HCT116 (cell line): ENCODE data around the gene FAH. TPM values are rescaled to one million over a fixed set of nuclear protein-coding genes. Genes with fewer than 3 reads are reported as not detected.

Experiments used
- ATAC-seq: fragments of 200-7000 bp; cut with Tn5 transposase; 2 replicates; pipeline ENCODE4 v1.9.1; 2020; ENCODE audit warnings: mild to moderate bottlenecking, moderate library complexity
- BruUV-seq: library from RNA; stranded (reverse); fragments of 400-500 nt; replicated peaks from 2 replicates; lab custom pipeline; 2021; lab: Mats Ljungman, UMichigan
- CTCF ChIA-PET: fragments of 300-600 bp; sonication (Branson Sonifier 250); formaldehyde crosslinking; loops from one replicate; lab custom pipeline; 2021; ENCODE audit warnings: antibody characterized with exemption; lab: Charles Lee
- POLR2A ChIA-PET: fragments of 300-600, 350-600 bp; sonication (Branson Sonifier 250); formaldehyde crosslinking; loops from one replicate; lab custom pipeline; 2021; ENCODE audit warnings: antibody characterized with exemption; lab: Charles Lee
- RAD21 ChIA-PET, 2 experiments: fragments of 300-600 bp; sonication (Branson Sonifier 250); formaldehyde crosslinking; loops; one replicate each; lab custom pipeline; 2023; ENCODE audit warnings: low total read pairs in 2 of 2; ENCODE audit not compliant: uncharacterized antibody in 2 of 2, unreplicated experiment in 2 of 2, low non-redundant PET in 1 of 2; lab: Charles Lee
- DNase-seq: peaks from one replicate; pipeline ENCODE4 v3.0.0-alpha.2; 2010; ENCODE audit warnings: low read depth, low spot score
- H2AFZ ChIP-seq: fragments of 200-600 bp; shearing (Covaris generic), sonication (generic); 2 replicates; pipeline ENCODE4 v1.6.1; 2017; ENCODE audit warnings: low read depth, mixed run types, mixed read lengths, antibody characterized with exemption, low read length; ENCODE audit not compliant: poor library complexity, severe bottlenecking
- H3K27ac ChIP-seq: 2 replicates; pipeline ENCODE4 v1.5.1; 2012; ENCODE audit warnings: low read depth, low read length
- H3K27me3 ChIP-seq: fragments of 200-600 bp; sonication (generic); 2 replicates; pipeline ENCODE4 v1.6.1; 2016; ENCODE audit warnings: mixed run types, low read length, mixed read lengths; ENCODE audit not compliant: insufficient read depth
- H3K36me3 ChIP-seq, 2 experiments: fragments of 200-500 bp in 1 of 2; fragments of 200-600 bp in 1 of 2; sonication (Bioruptor generic) in 1 of 2; sonication (generic) in 1 of 2; 2 replicates each; pipeline versions ENCODE4 v1.5.1 to v1.6.1; 2014 to 2016; ENCODE audit warnings: low read length in 2 of 2, inconsistent platforms in 1 of 2, mixed read lengths in 1 of 2, mixed run types in 1 of 2; ENCODE audit not compliant: insufficient read depth in 2 of 2, control insufficient read depth in 1 of 2
- H3K4me1 ChIP-seq, 2 experiments: fragments of 200-600 bp in 1 of 2; sonication (generic) in 1 of 2; 2 replicates each; pipeline versions ENCODE4 v1.5.1 to v1.6.1; 2012 to 2017; ENCODE audit warnings: low read length in 2 of 2, inconsistent platforms in 1 of 2, mild to moderate bottlenecking in 1 of 2, mixed read lengths in 1 of 2, mixed run types in 1 of 2, moderate library complexity in 1 of 2; ENCODE audit not compliant: insufficient read depth in 2 of 2, control insufficient read depth in 1 of 2
- H3K4me2 ChIP-seq: fragments of 200-600 bp; sonication (generic); 2 replicates; pipeline ENCODE4 v1.6.1; 2017; ENCODE audit warnings: mixed run types, low read length, mixed read lengths
- H3K4me3 ChIP-seq, 2 experiments: fragments of 200-600 bp in 1 of 2; sonication (generic) in 1 of 2; replicated peaks in 1 of 2; 2 replicates each; pipeline ENCODE4 v1.5.1; 2011 to 2016; ENCODE audit warnings: low read length in 2 of 2, control low read depth in 1 of 2, low read depth in 1 of 2, mild to moderate bottlenecking in 1 of 2, mixed read lengths in 1 of 2, mixed run types in 1 of 2
- H3K79me2 ChIP-seq: fragments of 200-600 bp; sonication (generic); 2 replicates; pipeline ENCODE4 v1.6.1; 2017; ENCODE audit warnings: mild to moderate bottlenecking, mixed run types, low read length, moderate library complexity, mixed read lengths; ENCODE audit not compliant: insufficient read depth
- H3K9ac ChIP-seq: fragments of 200-600 bp; sonication (generic); 2 replicates; pipeline ENCODE4 v1.6.1; 2016; ENCODE audit warnings: low read length, mixed read lengths
- H3K9me2 ChIP-seq: fragments of 200-600 bp; sonication (generic), shearing (Covaris generic); 2 replicates; pipeline ENCODE4 v1.6.1; 2017; ENCODE audit warnings: mixed run types, mild to moderate bottlenecking, moderate library complexity; ENCODE audit not compliant: insufficient read depth
- H3K9me3 ChIP-seq, 2 experiments: fragments of 200-500 bp in 1 of 2; fragments of 200-600 bp in 1 of 2; sonication (Bioruptor generic) in 1 of 2; sonication (generic) in 1 of 2; 2 replicates each; pipeline ENCODE4 v1.6.1; 2014 to 2017; ENCODE audit warnings: low read length in 2 of 2, mixed read lengths in 2 of 2, inconsistent platforms in 1 of 2, low read depth in 1 of 2, mild to moderate bottlenecking in 1 of 2, mixed run types in 1 of 2, moderate library complexity in 1 of 2; ENCODE audit not compliant: control insufficient read depth in 1 of 2, insufficient read depth in 1 of 2
- H4K20me1 ChIP-seq: fragments of 200-600 bp; sonication (generic), shearing (Covaris generic); 2 replicates; pipeline ENCODE4 v1.6.1; 2017; ENCODE audit warnings: mixed run types, mild to moderate bottlenecking, moderate library complexity; ENCODE audit not compliant: insufficient read depth
- ATF3 ChIP-seq: IDR thresholded peaks from 2 replicates; pipeline ENCODE4 v1.6.1; 2012
- CTCF ChIP-seq, 3 experiments: fragments of 200-600 bp in 1 of 3; sonication (generic) in 1 of 3; IDR thresholded peaks in 2 of 3; conservative IDR thresholded peaks in 1 of 3; 2 replicates each; pipeline ENCODE4 v1.5.1; 2012 to 2017; ENCODE audit warnings: low read depth in 2 of 3, low read length in 2 of 3, antibody characterized with exemption in 1 of 3, borderline replicate concordance in 1 of 3, control low read depth in 1 of 3, mild to moderate bottlenecking in 1 of 3, mixed read lengths in 1 of 3, mixed run types in 1 of 3, moderate library complexity in 1 of 3; ENCODE audit not compliant: insufficient read depth in 1 of 3
- ELF1 ChIP-seq: IDR thresholded peaks from 2 replicates; pipeline ENCODE4 v1.6.1; 2012; ENCODE audit warnings: low read depth, borderline replicate concordance
- EZH2 ChIP-seq: fragments of 200-600 bp; sonication (generic); IDR thresholded peaks from 2 replicates; pipeline ENCODE4 v1.6.1; 2017; ENCODE audit warnings: antibody characterized with exemption, mixed run types
- FOSL1 ChIP-seq: IDR thresholded peaks from 2 replicates; pipeline ENCODE4 v1.6.1; 2012; ENCODE audit warnings: low read depth
- RAD21 ChIP-seq: IDR thresholded peaks from 2 replicates; pipeline ENCODE4 v1.6.1; 2012; ENCODE audit warnings: low read depth, mild to moderate bottlenecking
- SIN3A ChIP-seq: IDR thresholded peaks from 2 replicates; pipeline ENCODE4 v1.6.1; 2012; ENCODE audit warnings: low read depth
- ZFX ChIP-seq: fragments of 450-650 bp; IDR thresholded peaks from 2 replicates; pipeline ENCODE4 v1.6.1; 2017
- ZNF274 ChIP-seq: fragments of 200-500 bp; sonication (Bioruptor generic); IDR thresholded peaks from 2 replicates; pipeline ENCODE4 v1.6.1; 2014; ENCODE audit warnings: mild to moderate bottlenecking, low read depth, low read length, inconsistent platforms
- intact Hi-C: fragments of 100-400 bp; cut with micrococcal nuclease; formaldehyde crosslinking; loops from 2 replicates; pipeline ENCODE4 v1.10.0; 2022
- total RNA-seq: library from RNA; stranded (reverse); gene quantifications from one replicate; pipeline ENCODE4 v1.2.1, GENCODE V29; 2021; ENCODE audit not compliant: unreplicated experiment

FAH gene
- total RNA-seq, 1 experiment from 2014 or later: 20.0 TPM

DNA sequence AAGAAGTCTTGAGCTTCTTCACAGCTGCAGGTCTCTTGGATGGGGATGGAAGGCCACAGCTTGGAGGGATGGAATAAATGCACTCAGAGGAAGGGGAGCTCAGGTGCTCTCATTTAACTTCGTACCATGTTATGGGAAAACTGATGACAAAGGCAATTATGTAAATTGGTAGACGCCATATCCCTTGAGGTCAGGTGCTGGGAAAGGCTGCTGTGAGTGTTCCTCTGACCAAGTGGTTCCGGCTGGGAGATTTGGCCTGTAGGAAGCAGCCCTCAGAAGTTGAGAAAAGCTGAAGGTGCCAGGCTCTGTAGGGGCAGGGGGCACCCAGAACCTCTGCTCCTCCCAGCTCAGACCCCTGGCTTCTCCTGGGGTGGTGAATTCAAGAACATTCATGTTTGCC lies 47.1 kb downstream of the FAH start (continued):
- no peak for TF ChIP-seq CTCF (IDR thresholded peaks at IDR 0.05 in 2 of 3, conservative IDR thresholded peaks at IDR 0.05 in 1 of 3; ENCODE audit: borderline replicate concordance in 1 of 3, insufficient read depth in 1 of 3, low read depth in 2 of 3, low read length in 2 of 3)
- no peak for TF ChIP-seq SIN3A
- no peak for TF ChIP-seq ZFX
- no peak for TF ChIP-seq EZH2
- TF ChIP-seq ELF1: no peak
- TF ChIP-seq RAD21: no peak
- no peak for TF ChIP-seq ZNF274
- TF ChIP-seq ATF3: no peak
- TF ChIP-seq, all 23 proteins: peak for 0

- ChIA-PET POLR2A (no interaction called here), CTCF (no interaction called here), RAD21 (no interaction called here)
- Histone ChIP-seq H3K9me3 (no peaks in the 10 kb centered on the region), H3K9ac (no peak overlapping the region), H3K4me3 (no peak overlapping the region), H2AFZ (no peak overlapping the region), H3K27ac (no peak overlapping the region), H4K20me1 (no peaks in the 10 kb centered on the region), H3K9me2 (no peaks in the 10 kb centered on the region), H3K4me1 (peaks cover 0 to 12% of the 10 kb centered on the region in 2 experiments; a peak in 1 of 4 replicates), H3K4me2 (no peak overlapping the region), H3K36me3 (no peaks in the 10 kb centered on the region), H3K79me2 (no peaks in the 10 kb centered on the region), H3K27me3 (0 out of 2 replicates have a peak, but pooled peaks cover 9% of the 10 kb centered on the region)
- DNase-seq (no peak), ATAC-seq (no peak)
- TF ChIP-seq FOSL1 (no peak), ZNF274 (no peak), ELF1 (no peak)
- no TSS peak for BruUV-seq
- intact Hi-C loops: no loop called here
Measured at GRCh38 chr15:80201256-80202015, 48.6 kb downstream of the FAH start.
